HepG2 (cell line): Measurements from ENCODE around the gene AFF4. TPM values are rescaled to one million over a fixed set of nuclear protein-coding genes. Genes with fewer than 3 reads are reported as not detected.
A peak's percentile ranks its signal among the peaks of the same experiment; 100 is the strongest.

Source experiments
- CBFB ChIP-seq: sonication (generic); formaldehyde crosslinking; IDR thresholded peaks from 2 replicates; pipeline ENCODE4 v1.4.0; 2020; ENCODE audit warnings: missing genetic modification reagents
- CBX2 ChIP-seq, 2 experiments: fragments of 200-600 bp in 1 of 2; sonication (generic); formaldehyde crosslinking in 1 of 2; IDR thresholded peaks; 2 replicates each; pipeline versions ENCODE4 v1.7.0 to v1.8.1; 2018 to 2022; ENCODE audit warnings: low read depth in 2 of 2, low read length in 1 of 2, mild to moderate bottlenecking in 1 of 2, missing genetic modification reagents in 1 of 2
- DMAP1 ChIP-seq: IDR thresholded peaks from 2 replicates; pipeline ENCODE4 v1.6.1; 2016
- EP300 ChIP-seq, 3 experiments: sonication (generic) in 1 of 3; formaldehyde crosslinking in 1 of 3; IDR thresholded peaks; 2 replicates each; pipeline versions ENCODE4 v1.5.1 to v1.6.1; 2011 to 2020; ENCODE audit warnings: low read depth in 2 of 3, low read length in 2 of 3, borderline replicate concordance in 1 of 3, improper control_type of control experiment in 1 of 3, mild to moderate bottlenecking in 1 of 3, missing genetic modification reagents in 1 of 3, moderate library complexity in 1 of 3
- GFI1 ChIP-seq: sonication (generic); formaldehyde crosslinking; IDR thresholded peaks from 2 replicates; pipeline ENCODE4 v1.5.0; 2020; ENCODE audit warnings: missing genetic modification reagents, mild to moderate bottlenecking, borderline replicate concordance
- HDAC2 ChIP-seq: sonication (generic); formaldehyde crosslinking; IDR thresholded peaks from 2 replicates; pipeline ENCODE4 v1.4.0; 2020; ENCODE audit warnings: missing genetic modification reagents
- HNRNPL ChIP-seq: fragments of 200-400 bp; formaldehyde crosslinking; IDR thresholded peaks from 2 replicates; pipeline ENCODE4 v1.6.1; 2017; ENCODE audit warnings: mild to moderate bottlenecking, low read depth, low read length
- KDM6A ChIP-seq: IDR thresholded peaks from 2 replicates; pipeline ENCODE4 v1.6.1; 2016; ENCODE audit warnings: low read depth
- LRRFIP1 ChIP-seq: sonication (generic); formaldehyde crosslinking; conservative IDR thresholded peaks from 2 replicates; pipeline ENCODE4 v1.4.0; 2020; ENCODE audit warnings: missing genetic modification reagents
- MEIS1 ChIP-seq: sonication (generic); formaldehyde crosslinking; IDR thresholded peaks from 2 replicates; pipeline ENCODE4 v1.9.0; 2021; ENCODE audit warnings: mild to moderate bottlenecking, missing genetic modification reagents, moderate library complexity, borderline replicate concordance
- NFE2L2 ChIP-seq: fragments of 150-350 bp; IDR thresholded peaks from 2 replicates; pipeline ENCODE4 v1.6.1; 2014; ENCODE audit warnings: low read length
- RAD51 ChIP-seq: fragments of 450-650 bp; IDR thresholded peaks from 2 replicates; pipeline ENCODE4 v1.6.1; 2016; ENCODE audit warnings: borderline replicate concordance
- RORA ChIP-seq: sonication (generic); formaldehyde crosslinking; IDR thresholded peaks from 2 replicates; pipeline ENCODE4 v1.5.0; 2020; ENCODE audit warnings: mild to moderate bottlenecking, missing genetic modification reagents, moderate library complexity
- SAP130 ChIP-seq: IDR thresholded peaks from 2 replicates; pipeline ENCODE4 v1.6.1; 2016; ENCODE audit warnings: low read depth
- TCF7 ChIP-seq: sonication (generic); IDR thresholded peaks from 2 replicates; pipeline ENCODE4 v1.6.1; 2016; ENCODE audit warnings: antibody characterized with exemption, low read depth
- TEAD2 ChIP-seq: sonication (generic); formaldehyde crosslinking; IDR thresholded peaks from 2 replicates; pipeline ENCODE4 v1.9.0; 2021; ENCODE audit warnings: missing genetic modification reagents
- TERF1 ChIP-seq: sonication (generic); formaldehyde crosslinking; IDR thresholded peaks from 2 replicates; pipeline ENCODE4 v1.8.0; 2022; ENCODE audit warnings: mild to moderate bottlenecking, missing genetic modification reagents, moderate library complexity
- YY1 ChIP-seq: IDR thresholded peaks from 2 replicates; pipeline ENCODE4 v1.6.1; 2011; ENCODE audit warnings: low read length, low read depth, moderate library complexity, mild to moderate bottlenecking; ENCODE audit not compliant: insufficient read depth, insufficient replicate concordance
- ZBTB8A ChIP-seq: sonication (generic); formaldehyde crosslinking; IDR thresholded peaks from 2 replicates; pipeline ENCODE4 v1.4.0; 2020; ENCODE audit warnings: mild to moderate bottlenecking, low read depth, missing genetic modification reagents, borderline replicate concordance
- ZNF292 ChIP-seq: sonication (generic); formaldehyde crosslinking; IDR thresholded peaks from 2 replicates; pipeline ENCODE4 v1.8.1; 2022; ENCODE audit warnings: mild to moderate bottlenecking, low read depth, missing genetic modification reagents, borderline replicate concordance
- ZNF350 ChIP-seq: sonication (generic); formaldehyde crosslinking; IDR thresholded peaks from 2 replicates; pipeline ENCODE4 v1.4.0; 2020; ENCODE audit warnings: mild to moderate bottlenecking, low read depth, missing genetic modification reagents, borderline replicate concordance
- ZNF432 ChIP-seq: sonication (generic); formaldehyde crosslinking; IDR thresholded peaks from 2 replicates; pipeline ENCODE4 v1.5.0; 2020; ENCODE audit warnings: missing genetic modification reagents, mild to moderate bottlenecking, borderline replicate concordance
- ZNF512 ChIP-seq: sonication (generic); formaldehyde crosslinking; IDR thresholded peaks from 2 replicates; pipeline ENCODE4 v1.4.0; 2020; ENCODE audit warnings: mild to moderate bottlenecking, missing genetic modification reagents
- ZNF562 ChIP-seq: sonication (generic); formaldehyde crosslinking; IDR thresholded peaks from 2 replicates; pipeline ENCODE4 v1.8.0; 2022; ENCODE audit warnings: missing genetic modification reagents, borderline replicate concordance
- ZNF563 ChIP-seq: sonication (generic); formaldehyde crosslinking; IDR thresholded peaks from 2 replicates; pipeline ENCODE4 v1.8.0; 2022; ENCODE audit warnings: mild to moderate bottlenecking, moderate library complexity, missing genetic modification reagents
- polyA plus RNA-seq, 8 experiments: library from polyadenylated mRNA; depleted of rRNA in 3 of 8; stranded (reverse) in 7 of 8; unstranded in 1 of 8; fragments of >200 nt; fragmentation: Illumina TruSeq in 4 of 8; extraction: Trizol in 4 of 8; gene quantifications; 2 replicates each; pipeline versions ENCODE4 v1.2.1 to v1.2.3, GENCODE V29; 2011 to 2016; ENCODE audit warnings: low read depth in 4 of 8, missing spikeins in 1 of 8, mixed read lengths in 1 of 8; ENCODE audit not compliant: insufficient read depth in 1 of 8
- total RNA-seq, 5 experiments: library from RNA; depleted of rRNA; stranded (reverse); fragments of >200 nt; fragmentation: Illumina TruSeq; extraction: Trizol; gene quantifications; 2 replicates each; pipeline ENCODE4 v1.2.3, GENCODE V29; 2016; ENCODE audit warnings: low read depth in 1 of 5

AFF4 gene
- total and polyA plus RNA-seq, 2 of the 13 experiments (the other 11 are each of a cell fraction or from before 2014, with no cell fraction given): 22.1 to 25.5 TPM

- TF ChIP-seq CBX2 (IDR thresholded peaks at IDR 0.05; ENCODE audit: low read depth, low read length) (no peak), CBX2 (CRISPR knock-in tag; IDR thresholded peaks at IDR 0.05; ENCODE audit: low read depth) (no peak), ZNF432 (CRISPR knock-in tag) (no peak), ZBTB8A (CRISPR knock-in tag) (no peak), CBFB (no peak; the same call in 1 of the 2 replicates), ZNF350 (CRISPR knock-in tag) (no peak), LRRFIP1 (CRISPR knock-in tag) (no peak), GFI1 (peak; percentile 36; the same call in 1 of the 2 replicates), SAP130 (peak; percentile 64), MEIS1 (CRISPR knock-in tag) (no peak; the same call in 1 of the 2 replicates), HDAC2 (CRISPR knock-in tag) (peak; percentile 53; the same call in 1 of the 2 replicates), ZNF562 (CRISPR knock-in tag) (no peak), KDM6A (CRISPR knock-in tag) (no peak), TCF7 (no peak; the same call in 1 of the 2 replicates), HNRNPL (0 out of 2 replicates have a peak, but pooled peaks have one; percentile 47), DMAP1 (CRISPR knock-in tag) (no peak), ZNF292 (CRISPR knock-in tag) (no peak), RORA (CRISPR knock-in tag) (no peak), YY1 (peak; percentile 48), ZNF512 (CRISPR knock-in tag) (no peak), RAD51 (no peak), ZNF563 (CRISPR knock-in tag) (no peak; the same call in none of the 2 replicates), NFE2L2 (no peak), TERF1 (no peak), EP300 (IDR thresholded peaks at IDR 0.05; ENCODE audit: low read depth in 2 of 2, low read length in 2 of 2) (no peak), EP300 (CRISPR knock-in tag; IDR thresholded peaks at IDR 0.05; ENCODE audit: borderline replicate concordance) (peak; percentile 27; the same call in 1 of the 2 replicates), TEAD2 (CRISPR knock-in tag) (no peak)
These were observed 132.9 kb downstream of the AFF4 start, which contains the start of gene SHROOM1 (continued) for GRCh38 chr5:132830436-132831094.
